GM19328 (cell line): ENCODE results near the gene LDB2.

ENCODE experiments used
- ATAC-seq: cut with Tn5 transposase; IDR thresholded peaks from one replicate; pipeline ENCODE4 v1.9.1; 2021; ENCODE audit warnings: mild to moderate bottlenecking, moderate library complexity; ENCODE audit not compliant: unreplicated experiment

The LDB2 gene

DNA sequence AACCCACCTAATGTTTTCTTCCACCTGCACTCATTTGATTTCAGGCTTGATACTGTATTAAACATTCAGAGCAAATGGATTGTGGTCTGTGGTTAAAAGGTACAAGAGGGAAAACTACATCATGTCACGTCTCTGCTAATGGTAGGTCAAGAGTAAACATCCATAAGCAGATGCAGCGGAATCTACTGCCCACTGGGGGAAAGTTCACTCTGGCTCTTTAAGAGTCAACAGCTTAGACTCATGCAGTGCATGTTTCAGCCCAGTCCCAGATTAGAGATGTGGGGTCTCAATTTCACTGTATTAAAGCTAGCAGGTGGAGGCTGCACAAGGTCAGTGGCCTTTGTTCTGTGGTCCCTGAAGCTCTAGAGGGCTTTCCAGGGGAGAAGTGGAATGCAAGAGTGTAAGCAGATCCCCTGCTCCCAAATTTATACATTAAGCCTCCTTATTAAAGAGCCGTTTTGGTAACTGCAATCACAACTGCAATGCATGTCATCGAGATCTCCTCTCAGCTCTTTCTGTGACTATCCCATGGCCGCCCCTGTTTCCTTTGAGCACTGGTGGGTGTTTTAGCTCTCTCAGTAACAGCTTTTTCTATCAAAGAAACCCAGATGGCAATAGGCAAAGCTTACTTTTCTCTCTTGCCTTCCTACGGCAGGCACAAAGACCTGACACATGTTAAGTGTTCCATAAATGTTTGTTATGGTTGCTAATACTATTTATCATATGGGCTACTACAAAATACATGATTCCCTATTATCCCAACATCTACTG lies 53.4 kb downstream of the LDB2 start:
- ATAC-seq = no peak

DNA sequence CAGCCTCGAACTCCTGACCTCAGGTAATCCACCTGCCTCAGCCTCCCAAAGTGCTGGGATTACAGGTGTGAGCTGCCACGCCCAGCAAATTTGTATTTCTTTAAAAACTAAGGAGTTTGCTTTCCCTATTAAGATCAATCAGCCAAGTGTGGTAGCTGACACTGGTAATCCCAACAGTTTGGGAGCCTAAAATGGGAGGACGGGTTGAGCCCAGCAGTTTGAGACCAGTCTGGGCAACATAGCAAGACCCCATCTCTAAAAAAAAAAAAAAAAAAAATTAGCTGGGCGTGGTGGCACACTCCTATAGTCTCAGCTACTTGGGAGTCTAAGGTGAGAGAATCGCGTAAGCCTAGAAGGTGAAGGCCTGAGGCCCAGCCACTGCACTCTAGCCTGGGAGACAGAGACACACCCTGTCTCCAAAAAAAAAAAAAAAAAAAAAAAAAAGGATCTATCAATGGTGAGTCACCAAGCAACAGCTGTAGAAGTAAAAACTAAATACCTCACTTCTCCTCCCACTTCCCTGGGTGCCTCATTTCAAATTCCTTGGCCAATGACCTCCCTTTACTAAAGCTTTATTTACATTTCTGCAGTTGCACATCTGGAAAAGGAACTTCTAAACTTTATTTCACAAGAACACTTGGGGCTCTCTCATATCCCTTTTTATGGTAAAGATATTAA lies 54.5 kb downstream of the LDB2 start:
- no peak for ATAC-seq

- no peak for ATAC-seq
These were observed 60.1 kb downstream of the LDB2 start for GRCh38 chr4:16838226-16838875.

DNA sequence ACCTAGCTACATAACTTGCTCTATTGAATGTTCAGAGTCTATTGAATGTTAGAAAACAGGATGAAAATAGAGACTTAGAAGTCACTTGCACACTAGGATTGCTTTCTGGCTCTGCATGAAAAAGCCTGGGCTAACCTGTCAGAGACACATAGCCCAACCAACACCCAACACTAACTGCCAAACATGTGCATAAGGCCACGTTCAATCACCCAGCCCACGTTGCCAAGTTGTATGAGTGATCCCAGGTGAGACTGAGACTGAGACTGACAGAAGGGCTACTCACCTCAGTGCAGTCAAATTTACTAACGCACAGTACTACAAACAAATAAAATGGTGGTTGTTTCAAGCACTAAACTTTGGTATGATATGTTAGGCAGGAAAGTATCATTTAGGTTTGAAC lies 61.0 kb downstream of the LDB2 start:
- no peak for ATAC-seq

- no peak for ATAC-seq
These were observed 62.1 kb downstream of the LDB2 start for GRCh38 chr4:16836324-16836723.

DNA sequence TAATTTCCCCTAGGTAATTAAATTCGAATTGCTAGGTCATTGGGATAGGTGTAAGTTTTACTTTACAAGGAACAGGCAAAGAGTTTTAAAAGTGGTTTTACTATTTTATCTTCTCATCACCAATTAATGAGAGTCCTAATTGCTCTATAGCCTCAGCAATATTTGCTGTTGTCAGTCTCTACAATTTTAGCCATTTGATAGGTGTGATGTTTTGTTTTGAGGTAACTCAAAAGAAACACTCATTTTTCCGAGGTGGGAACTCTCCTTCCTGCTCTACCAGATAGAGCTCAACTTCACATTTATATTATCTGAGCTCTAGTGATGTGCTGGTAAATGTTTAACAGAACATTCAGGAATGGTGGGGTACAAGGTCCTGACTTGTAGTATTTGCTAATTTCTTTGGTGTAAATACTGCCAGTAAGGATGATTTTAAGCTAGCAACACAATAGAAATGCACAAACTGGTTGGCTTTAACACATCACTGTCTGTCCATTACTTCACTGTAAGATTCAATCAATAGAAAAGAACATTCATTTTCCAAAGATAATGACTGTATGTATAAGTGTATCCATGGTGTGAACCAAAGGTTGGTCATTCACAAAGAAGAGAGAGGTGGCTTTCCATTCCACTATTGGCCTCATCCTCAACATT lies 62.7 kb downstream of the LDB2 start:
- no peak for ATAC-seq

DNA sequence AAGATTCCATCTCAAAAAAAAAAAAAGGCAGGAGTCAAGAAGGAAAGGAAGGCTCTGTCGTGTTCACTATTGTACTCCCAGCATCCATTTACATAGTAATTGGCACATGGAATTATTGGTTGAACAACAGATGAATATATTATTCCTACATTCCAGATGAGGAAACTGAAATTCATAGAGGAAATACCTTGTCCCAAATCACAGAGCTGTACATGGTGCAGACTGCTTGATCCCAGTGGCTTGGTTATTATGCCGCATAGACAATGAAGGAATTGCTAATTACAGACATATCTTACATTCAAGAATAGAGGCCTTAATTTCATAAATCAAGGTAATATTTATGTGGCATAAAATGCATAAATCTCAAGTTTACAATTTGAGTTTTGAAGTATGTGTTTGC lies 63.6 kb downstream of the LDB2 start:
- ATAC-seq = no peak

DNA sequence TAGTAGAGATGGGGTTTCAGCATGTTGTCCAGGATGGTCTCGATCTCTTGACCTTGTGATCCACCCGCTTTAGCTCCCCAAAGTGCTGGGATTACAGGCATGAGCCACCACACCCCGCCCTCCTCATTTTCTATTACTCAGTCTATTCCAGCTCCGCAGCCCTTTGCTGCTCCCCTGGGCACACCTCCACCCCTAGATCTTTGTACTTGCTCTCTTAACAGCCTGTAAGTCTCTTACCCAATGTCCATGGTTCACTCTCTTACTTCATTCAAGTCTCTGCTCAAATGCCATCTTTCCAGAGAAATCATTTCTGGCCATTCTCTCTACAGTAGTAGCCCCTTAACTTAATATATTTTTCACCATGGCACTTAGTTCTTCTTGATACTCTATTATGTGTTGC lies 64.7 kb downstream of the LDB2 start:
- no peak for ATAC-seq

DNA sequence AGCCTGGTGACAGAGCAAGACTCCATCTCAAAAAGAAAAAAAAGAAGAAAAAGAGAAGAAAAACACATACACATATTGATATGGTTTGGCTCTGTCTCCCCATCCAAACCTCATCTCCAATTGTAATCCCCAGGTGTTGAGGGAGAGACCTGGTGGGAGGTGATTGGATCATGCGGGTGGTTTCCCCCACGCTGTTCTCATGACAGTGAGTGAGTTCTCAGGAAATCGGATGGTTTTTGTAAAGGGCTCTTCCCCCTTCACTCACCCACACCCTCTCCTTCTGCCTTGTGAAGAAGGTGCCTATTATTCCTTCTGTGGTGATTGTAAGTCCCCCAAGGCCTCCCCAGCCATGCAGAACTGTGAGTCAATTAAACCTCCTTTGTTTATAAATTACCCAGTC lies 68.4 kb downstream of the LDB2 start:
- no peak for ATAC-seq

- no peak for ATAC-seq
These were observed 70.4 kb downstream of the LDB2 start for GRCh38 chr4:16827794-16828724.

- ATAC-seq = no peak
These were observed 71.4 kb downstream of the LDB2 start for GRCh38 chr4:16827045-16827444.

DNA sequence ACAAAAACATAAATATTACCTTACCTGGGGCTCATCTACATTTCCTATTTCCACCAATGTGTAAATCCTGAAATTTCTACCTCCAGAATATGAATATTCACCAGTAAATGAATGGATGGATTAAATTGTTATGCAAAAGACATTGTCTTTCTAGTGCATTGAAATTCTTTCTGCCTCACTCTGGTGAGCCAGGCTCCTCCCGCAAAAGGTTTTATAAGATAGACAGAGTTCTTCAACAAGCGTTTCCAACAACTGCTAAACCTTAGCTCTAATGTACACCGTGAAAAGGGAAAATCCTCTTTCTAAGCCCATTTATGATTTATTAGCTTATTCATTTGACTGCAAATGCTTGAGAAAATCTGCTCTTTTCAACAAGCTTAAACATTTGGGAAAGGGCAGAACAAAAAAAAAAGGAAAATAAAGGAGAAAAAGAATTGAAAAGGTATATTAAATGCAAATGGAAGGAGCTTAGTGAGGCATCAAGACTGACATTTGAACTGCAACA lies 72.0 kb downstream of the LDB2 start:
- no peak for ATAC-seq

- ATAC-seq = no peak
These were observed 74.1 kb downstream of the LDB2 start for GRCh38 chr4:16824278-16824806.

GRCh38 chr4:16820329-16820728 lies 78.1 kb downstream of the LDB2 start:
- ATAC-seq = no peak

DNA sequence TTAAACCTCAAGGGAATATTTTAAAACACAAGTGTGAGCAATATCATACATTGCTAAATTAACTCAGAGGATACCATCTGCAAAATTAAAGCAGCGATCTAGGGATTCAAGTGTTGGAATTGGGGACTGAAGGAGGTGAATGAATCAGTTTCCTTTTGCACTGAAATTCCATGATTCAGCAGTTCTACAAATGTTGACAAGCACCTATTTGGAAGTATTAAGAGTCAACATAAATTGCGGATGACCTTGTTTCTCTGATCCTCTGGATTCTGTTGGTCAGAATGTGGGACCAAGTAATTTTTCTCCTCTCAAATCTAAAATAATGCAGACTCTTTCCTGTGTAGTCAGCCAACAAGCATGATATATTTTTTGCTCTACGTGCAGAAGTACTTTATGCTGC lies 78.8 kb downstream of the LDB2 start:
- ATAC-seq = no peak

DNA sequence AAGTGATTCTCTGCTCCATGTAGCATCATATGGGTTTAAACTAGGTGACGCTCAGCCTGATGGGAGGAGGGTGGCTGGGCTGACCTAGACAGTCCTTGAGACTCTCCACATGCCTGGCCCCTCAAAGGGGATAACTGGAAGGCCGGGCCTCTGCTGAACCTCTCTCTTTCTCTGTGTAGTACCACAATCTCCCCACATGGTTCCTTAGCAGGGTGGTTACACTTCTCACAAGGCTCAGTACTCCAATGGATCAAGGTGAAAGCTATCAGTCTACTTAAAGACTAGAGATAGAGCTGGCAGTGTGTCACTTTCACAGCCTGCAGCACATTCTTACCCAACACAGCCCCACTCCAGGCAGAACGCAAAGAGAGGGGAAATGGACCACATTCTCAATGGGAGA lies 80.4 kb downstream of the LDB2 start:
- ATAC-seq = no peak

GRCh38 chr4:16817286-16817685 lies 81.2 kb downstream of the LDB2 start:
- no peak for ATAC-seq

GRCh38 chr4:16814361-16814760 lies 84.1 kb downstream of the LDB2 start:
- no peak for ATAC-seq

DNA sequence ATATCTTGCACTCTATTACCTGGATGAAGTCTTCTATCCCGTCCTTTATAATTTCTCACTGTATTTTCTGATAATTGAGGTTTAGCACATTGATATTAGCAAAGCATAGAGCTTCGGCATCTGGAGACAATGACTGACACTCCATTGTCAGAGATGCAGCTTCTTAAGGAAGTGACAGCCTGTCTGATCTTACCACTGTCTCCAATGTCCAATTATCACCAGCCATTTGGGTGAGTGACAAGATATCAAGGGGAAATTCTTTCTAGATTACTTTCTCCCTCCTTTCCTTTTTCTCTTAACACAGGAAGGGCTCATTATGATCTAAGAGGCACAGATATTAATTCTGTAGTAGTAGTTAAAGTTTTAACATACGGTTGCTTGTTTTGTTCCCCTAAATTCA lies 86.4 kb downstream of the LDB2 start:
- ATAC-seq = no peak

DNA sequence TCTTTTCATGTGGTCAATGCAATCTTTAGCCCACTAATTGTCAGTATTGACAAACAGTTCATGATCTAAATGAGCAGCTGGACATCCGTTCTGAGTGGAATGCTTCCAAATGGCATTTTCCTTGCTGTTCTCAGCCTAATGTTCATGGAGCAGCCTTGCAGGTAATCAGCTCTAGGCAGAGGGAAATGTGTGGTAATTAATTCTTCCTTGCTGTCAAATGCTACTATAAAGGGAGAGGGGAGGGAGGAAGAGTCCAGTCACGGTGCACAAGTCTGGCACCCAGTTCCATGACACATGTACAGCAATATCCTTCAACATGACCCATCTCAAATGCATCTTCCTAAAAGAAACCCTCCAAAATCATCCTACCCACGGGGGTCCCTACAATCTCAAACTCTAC lies 88.5 kb downstream of the LDB2 start:
- ATAC-seq = no peak
